Activated CD8-positive, alpha-beta memory T cell treated with anti-CD3 and anti-CD28 coated beads, Interleukin-2, amount 50 U/mL, for 4 hours (primary cell): ENCODE measurements around the gene TTC4.

Experiments used
- DNase-seq: peaks from one replicate; pipeline ENCODE4 v3.0.0-alpha.2; 2020

TTC4 gene

DNA sequence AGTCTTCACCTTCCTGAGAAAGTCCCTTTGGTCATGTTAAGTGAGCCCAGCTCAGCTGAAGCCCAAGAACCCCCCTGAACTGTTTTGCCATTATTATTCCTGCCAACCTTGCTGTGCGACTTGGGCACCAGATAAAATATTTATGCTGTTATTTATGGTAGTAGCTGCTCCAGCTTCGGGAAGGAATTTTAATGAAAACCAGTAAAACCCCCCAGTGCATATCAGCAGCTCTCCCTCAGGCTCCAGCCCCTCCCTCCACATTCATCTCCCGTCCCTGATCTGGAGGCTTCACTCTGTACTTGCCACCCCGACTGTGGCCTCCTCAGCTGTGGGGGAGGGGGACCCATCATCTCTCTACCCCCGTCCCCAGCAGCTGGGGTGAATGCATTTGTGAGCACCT lies 72.8 kb downstream of the TTC4 start:
- no peak for DNase-seq

DNA sequence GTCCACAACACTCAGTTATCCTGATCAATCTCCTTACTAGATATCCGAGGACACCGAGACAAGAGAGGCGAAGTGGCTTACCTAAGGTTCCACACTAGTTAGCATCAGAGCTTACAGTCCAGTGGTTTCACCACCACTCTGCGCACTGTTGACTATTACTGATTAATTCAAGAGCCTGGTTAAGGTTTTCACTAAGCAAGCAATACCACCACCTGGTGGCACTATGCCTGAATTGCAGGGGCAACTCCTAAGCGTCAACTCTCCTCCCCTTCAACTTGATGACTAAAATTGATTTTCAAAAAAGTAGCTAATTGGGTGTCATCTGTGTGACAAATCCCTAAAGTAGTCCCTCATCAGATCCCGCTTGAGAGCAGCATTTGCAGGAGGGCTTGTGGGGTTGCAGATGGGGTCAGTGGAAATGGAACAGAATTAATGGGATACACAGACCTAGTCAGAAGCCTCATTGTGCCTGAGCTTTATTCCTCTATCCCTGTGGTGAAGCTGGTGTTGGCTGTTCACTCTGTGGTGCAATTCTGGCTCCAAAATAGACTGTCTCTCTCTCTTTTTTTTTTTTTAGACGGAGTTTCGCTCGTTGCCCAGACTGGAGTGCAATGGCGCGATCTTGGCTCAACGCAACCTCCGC lies 76.3 kb downstream of the TTC4 start:
- DNase-seq = peak; percentile 43
